Activated effector memory CD4-positive, alpha-beta T cell treated with anti-CD3 and anti-CD28 coated beads, Interleukin-2, amount 50 U/mL, for 16 hours (primary cell): ENCODE data around the gene SLC39A1.
A peak's percentile ranks its signal among the peaks of the same experiment; 100 is the strongest.
"Not testable (repeated sequence)": the region's sequence is repeated elsewhere in the genome, so short reads cannot be mapped to it uniquely, and the experiment has no call there.

Experiments
- DNase-seq: peaks from one replicate; pipeline ENCODE4 v3.0.0-alpha.2; 2020

Gene SLC39A1

GRCh38 chr1:153963030-153963849, at the start of gene SLC39A1:
SLC39A1 (minus strand) TSS chr1:153963537; CDS start chr1:153962715, 822 bp downstream.
- DNase-seq, result peak; percentile 97

GRCh38 chr1:154012543-154012942, 49.2 kb upstream of the SLC39A1 start:
- DNase-seq, result not testable (repeated sequence)

- no peak for DNase-seq
These were observed 48.8 kb upstream of the SLC39A1 start for GRCh38 chr1:154012129-154012528.

GRCh38 chr1:154006136-154006535, 42.8 kb upstream of the SLC39A1 start:
- DNase-seq, result no peak

- no peak for DNase-seq
These were observed 37.1 kb upstream of the SLC39A1 start for GRCh38 chr1:154000420-154000819.

GRCh38 chr1:153996882-153997281, 33.5 kb upstream of the SLC39A1 start:
- DNase-seq, result not testable (repeated sequence)

GRCh38 chr1:153995640-153996039, 32.3 kb upstream of the SLC39A1 start:
- DNase-seq, result no peak

GRCh38 chr1:153995202-153995601, 31.9 kb upstream of the SLC39A1 start:
- DNase-seq, result no peak

- no peak for DNase-seq
These were observed 28.5 kb upstream of the SLC39A1 start for GRCh38 chr1:153991806-153992205.

GRCh38 chr1:153991151-153991630, 27.9 kb upstream of the SLC39A1 start:
- no peak for DNase-seq

GRCh38 chr1:153990468-153991150, 27.3 kb upstream of the SLC39A1 start, which contains the start of gene RPS27:
RPS27 (plus strand) TSS chr1:153990762; CDS start chr1:153990797, 35 bp downstream.
- DNase-seq, result peak; percentile 94

- no peak for DNase-seq
These were observed 24.3 kb upstream of the SLC39A1 start for GRCh38 chr1:153987621-153988020.

GRCh38 chr1:153985941-153986761, 22.8 kb upstream of the SLC39A1 start, which contains the start of gene RAB13:
RAB13 (minus strand) TSS chr1:153986339; CDS start chr1:153986236, 103 bp downstream.
- no peak for DNase-seq

GRCh38 chr1:153985341-153985912, 22.1 kb upstream of the SLC39A1 start:
- peak; percentile 75 for DNase-seq

GRCh38 chr1:153984123-153984894, 21.0 kb upstream of the SLC39A1 start:
- DNase-seq, result no peak

GRCh38 chr1:153981735-153982134, 18.4 kb upstream of the SLC39A1 start:
- not testable (repeated sequence) for DNase-seq

GRCh38 chr1:153979091-153979490, 15.8 kb upstream of the SLC39A1 start:
- not testable (repeated sequence) for DNase-seq

- DNase-seq, result no peak
These were observed 15.1 kb upstream of the SLC39A1 start for GRCh38 chr1:153978274-153978909.

- DNase-seq, result peak; percentile 94
These were observed 14.2 kb upstream of the SLC39A1 start, which contains the start of gene JTB for GRCh38 chr1:153977250-153978240. JTB (minus strand) TSS chr1:153977674; CDS start chr1:153977252, 422 bp downstream.

GRCh38 chr1:153976819-153977249, 13.5 kb upstream of the SLC39A1 start:
- DNase-seq, result no peak
